Kidney tubule cell (primary cell): Measurements from ENCODE around the gene PLXNB1.

Experiments
- DNase-seq: peaks from one replicate; pipeline ENCODE4 v3.0.0-alpha.2; 2018; ENCODE audit warnings: low spot score

The PLXNB1 gene

GRCh38 chr3:48367201-48367600 is 62.7 kb downstream of the PLXNB1 start:
- DNase-seq = no peak

GRCh38 chr3:48364840-48365239 is 65.0 kb downstream of the PLXNB1 start:
- no peak for DNase-seq

GRCh38 chr3:48361928-48362327 is 68.0 kb downstream of the PLXNB1 start:
- no peak for DNase-seq

DNA sequence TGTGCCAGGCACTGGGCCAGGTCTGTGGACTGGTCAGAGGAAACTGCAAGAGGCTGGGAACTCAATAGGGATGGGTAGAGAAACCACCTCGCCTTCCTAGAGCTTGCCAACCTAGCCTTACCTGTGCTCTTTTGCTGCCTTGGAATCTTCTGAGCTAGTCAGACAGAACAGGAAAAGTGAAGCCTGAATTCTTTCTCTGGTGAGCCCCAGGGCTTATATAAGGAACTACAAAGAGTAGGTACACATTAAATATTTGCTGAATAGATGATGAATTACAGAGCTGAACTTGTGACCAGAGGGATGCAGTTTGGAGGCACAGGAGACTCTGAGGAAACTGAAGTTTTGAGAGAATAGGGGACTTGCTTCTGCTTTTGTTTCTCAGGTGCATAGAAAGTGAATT is 73.5 kb downstream of the PLXNB1 start:
- no peak for DNase-seq

DNA sequence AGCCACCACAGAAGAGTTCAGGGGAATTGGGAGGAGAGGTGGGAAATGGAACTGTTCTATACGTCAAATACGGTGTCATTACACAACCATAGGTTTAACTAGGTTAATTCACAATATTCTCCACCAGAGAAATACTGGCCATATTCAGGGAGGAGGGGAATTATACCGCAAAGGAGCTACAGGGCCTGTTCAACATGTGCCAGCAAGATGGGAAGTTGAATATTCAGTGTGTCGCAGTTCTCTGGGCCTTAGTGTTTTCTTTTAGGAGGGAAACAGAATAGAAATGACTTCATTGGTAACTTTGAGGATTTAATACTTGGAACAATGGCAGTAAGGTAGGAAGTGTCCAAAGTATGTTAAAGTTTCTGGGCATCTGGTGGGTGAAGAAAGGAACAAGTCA is 75.9 kb downstream of the PLXNB1 start:
- no peak for DNase-seq
